Measurements from ENCODE around the gene PGS1.
"Not testable (repeated sequence)": the region's sequence is repeated elsewhere in the genome, so short reads cannot be mapped to it uniquely, and the experiment has no call there.

The PGS1 gene

DNA sequence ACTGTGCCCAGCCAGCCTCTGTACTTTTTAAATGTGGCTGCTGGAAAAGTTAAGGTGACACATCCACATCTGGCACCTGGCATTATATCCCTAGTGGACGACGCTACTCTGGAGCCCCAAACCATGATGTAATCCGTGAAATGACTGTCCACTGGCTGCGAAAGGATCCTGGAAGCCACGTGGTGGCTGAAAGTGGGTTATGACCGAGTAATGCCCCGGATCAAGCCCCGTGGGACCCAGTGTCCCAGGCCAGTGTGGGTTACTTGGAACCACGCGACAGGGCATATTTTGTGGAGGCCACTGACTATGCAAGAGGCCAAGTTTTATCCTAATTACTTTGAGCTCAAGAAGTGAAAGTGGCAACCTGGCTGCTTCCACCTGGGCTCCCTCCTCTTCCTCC lies 79.6 kb downstream of the PGS1 start:
- no peak for DNase-seq

DNA sequence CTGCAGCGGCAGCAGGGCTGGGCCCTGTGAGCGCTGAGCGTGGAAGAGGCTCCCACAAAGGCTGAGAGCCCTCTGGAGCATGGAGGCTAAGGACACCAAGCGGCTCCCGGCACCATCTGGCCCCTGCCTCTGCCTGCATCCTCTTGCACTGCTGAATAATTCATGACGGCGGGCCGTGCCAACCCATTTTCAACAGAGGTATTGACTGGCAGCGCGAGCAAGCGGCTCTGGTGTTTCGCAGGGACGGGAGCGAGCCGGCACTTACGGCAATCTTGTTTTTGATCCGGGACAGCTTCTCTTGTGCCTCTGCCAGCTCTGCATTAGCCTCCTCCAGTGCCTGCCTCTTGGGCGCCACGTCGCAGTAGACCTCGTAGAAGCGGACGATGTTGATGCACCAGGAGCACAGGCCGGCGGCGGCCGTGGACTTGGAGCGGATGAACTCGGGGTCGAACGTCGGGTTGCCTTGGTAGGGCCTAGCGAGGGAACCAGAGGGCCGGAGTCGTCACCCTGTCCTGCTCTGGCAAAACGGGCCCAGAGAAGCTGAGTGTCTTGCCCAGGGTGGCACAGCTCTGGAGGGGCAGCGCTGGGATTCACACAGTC lies 80.4 kb downstream of the PGS1 start:
- DNase-seq = no peak

DNA sequence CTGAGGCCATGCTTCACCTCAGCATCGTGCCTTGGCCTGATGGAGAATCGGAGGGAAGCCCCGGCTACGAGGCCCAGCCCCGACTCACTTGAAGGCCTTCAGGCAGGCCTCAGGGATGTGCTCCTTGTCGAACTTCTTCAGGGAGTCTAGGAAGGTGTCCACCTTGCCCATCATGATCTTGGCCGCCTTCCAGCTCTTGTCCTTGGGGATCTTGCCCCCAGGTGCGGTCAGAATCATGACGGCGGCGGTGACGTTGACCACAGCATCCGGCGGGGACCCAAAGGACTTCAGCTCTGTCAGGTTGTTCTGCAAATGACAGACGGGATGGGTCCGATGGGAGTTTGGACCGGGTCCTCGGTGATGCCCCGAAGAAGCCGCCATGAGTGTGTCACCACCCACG lies 81.2 kb downstream of the PGS1 start:
- DNase-seq = no peak

DNA sequence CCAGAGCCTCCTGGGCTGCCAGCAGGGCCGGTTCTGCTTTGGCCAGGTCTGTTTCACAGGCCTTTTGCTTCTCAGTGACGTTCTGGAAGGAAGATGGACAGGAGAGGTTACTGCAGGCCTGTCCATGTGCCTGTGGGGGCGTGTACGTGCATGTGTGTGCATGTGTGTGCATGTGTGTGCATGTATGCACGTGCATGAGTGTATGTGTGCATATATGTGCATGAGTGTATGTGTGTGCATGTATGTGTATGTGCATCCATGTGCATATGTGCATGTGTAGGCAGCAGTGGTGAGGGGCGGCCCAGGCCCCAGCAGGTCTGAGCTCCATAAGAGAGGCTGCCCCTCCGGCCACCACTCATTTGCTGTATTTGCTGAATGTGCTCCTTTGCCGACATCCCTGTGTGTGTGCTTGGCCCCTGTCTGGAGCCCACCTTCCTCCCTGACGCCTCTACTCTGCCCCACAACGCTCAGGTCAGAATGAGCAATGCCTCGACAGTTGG lies 81.8 kb downstream of the PGS1 start:
- DNase-seq = no peak

DNA sequence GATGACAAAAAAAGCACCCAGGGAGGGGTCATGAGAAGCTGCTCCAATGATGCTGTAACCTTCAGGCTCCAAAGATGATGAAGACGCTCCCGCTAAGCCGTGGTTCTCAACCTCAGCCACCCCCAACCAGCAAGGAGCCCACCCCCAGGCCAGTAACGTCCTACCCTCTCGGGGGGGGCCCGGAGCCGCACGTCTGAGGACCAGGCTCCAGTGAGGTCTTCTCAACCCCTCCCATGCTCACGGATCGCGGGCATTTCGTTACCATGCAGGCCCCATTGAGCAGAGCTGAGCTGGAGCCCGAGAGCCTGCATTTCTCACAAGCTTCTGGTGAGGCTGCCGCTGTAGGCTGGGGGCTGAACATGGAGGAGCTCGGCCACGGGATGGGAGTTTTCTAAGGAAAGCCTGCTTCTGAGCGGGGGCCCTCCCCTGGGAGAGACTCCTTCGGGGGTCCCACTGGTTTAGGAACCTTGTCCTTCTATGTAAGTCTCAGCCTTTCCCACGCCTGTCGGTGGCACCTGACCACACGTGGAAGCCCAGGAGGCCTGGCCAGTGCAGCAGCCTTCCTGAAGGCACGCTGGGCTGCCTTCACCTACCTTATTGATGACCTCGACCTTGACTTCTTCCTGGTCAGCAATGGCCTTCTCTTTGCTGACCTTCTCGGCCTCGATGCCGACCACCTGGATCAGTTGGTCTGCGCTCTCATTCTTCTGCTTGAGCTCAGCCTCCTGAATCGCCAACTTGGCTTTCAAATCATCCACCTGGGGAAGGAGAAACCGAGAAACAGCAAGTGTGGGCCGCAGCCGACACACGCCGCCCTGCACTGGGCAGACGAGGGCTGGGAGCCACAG lies 82.7 kb downstream of the PGS1 start:
- no peak for DNase-seq

DNA sequence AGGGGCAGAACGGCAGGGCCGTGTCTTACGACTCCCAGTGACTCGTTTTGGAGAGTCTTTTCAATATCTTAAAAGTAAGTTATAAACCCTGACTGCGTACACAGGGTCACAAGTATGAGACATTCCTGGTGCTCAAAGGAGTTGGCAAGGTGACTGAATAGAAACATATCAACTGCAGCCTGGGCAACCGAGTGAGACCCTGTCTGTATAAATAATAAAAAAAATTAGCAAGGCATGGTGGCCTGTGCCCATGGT lies 83.3 kb downstream of the PGS1 start:
- DNase-seq = no peak

DNA sequence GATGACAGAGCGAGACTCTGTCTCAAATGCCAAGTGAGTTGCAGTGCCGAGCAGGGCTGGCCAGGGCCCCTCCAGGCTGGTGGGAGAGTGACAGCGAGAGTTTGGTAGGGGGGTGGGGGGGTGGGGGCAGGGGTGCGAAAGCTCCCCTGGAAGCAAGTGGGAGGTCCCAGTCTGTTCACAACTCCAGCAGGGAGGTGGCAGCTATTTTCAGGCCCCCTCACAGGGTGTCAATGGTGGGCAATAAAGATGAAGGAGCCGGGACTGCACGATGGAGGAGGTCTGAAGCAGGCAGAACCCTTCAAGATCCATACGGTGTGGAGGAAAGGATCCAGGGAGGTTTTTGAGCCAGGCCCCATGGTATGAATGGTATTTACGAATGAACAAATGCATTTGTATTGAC lies 83.7 kb downstream of the PGS1 start:
- DNase-seq = no peak

DNA sequence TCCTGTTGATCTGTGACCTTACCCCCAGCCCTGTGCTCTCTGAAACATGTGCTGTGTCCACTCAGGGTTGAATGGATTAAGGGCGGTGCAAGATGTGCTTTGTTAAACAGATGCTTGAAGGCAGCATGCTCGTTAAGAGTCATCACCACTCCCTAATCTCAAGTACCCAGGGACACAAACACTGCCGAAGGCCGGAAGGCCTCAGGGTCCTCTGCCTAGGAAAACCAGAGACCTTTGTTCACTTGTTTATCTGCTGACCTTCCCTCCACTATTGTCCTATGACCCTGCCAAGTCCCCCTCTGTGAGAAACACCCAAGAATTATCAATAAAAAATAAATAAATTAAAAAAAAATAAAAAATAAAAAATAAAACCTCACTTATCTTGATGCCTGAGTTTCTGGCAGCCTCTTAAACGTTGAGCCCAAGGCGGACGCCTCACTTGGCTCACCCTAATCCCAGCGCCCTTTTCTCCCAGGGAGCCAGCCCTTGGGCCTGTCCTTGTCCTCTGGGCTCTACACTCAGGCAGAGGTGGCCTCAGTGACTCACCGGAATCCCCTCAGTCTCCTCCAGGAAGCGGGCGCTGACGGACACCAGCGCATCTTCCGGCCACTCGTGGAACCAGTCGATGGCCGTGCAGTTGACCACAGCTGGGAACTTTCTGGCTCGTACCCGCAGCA lies 87.8 kb downstream of the PGS1 start:
- not testable (repeated sequence) for DNase-seq

DNA sequence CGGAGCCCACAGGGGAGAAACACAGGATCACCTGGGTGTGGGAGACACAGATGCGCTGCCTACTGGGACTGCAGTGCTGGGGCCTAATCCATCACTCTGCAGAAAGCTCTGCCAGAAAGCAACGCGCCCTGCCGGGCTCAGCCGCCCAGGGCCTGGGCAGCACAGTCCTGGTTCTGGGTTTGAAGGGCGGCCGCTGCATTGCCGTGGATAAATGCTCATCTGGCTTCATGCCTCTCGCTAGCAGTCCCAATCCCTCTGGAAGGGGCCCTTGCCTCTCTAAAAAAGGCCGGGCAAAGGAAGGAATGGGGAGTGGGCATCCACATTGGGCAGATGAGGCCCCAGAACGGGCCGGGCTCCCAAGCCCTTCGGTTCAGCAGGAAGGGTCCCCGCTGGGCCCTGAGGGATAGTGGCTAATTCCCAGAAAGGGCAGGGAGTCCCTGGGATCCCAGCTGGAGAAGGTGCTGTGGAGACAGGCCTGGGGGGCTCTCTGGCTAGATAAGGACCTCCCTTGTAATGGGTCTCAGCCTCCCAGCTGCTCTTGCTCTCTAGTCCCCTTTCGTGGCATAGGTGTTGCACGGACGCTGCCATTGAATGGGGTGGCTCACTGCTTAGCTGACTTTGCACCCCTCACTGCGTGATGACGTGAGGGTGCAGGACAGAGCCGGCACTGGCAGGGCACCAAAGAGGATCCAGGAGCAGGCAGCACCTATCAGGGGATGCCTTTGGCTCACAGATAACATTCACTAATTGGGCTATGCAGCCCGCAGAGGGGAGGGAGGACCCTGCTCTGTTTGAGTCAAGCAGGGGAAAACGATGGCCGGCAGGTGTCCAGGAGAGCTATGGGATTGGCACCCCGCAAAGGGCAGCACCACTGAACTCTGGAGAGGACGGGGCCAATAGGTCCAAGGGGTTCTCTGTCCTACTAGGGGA lies 88.6 kb downstream of the PGS1 start:
- no peak for DNase-seq

DNA sequence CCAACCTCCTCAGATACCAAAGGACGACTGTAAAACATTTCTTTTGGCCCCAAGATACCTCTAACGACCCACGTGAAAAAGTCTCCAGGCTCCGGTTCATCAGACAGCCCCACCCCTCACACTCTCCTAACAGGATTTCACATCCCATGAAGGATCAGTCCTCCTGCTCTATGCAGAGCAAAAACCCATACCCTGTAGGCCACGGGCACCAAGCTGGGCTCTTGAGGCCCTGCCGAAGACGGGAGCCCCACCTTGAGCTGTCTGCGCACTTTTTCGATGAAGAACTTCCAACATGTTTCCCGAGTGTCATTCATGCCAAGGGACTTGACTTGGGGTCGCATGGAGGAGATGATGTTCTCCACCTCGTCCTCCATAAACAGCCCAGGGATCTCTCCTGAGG lies 89.9 kb downstream of the PGS1 start:
- no peak for DNase-seq

DNA sequence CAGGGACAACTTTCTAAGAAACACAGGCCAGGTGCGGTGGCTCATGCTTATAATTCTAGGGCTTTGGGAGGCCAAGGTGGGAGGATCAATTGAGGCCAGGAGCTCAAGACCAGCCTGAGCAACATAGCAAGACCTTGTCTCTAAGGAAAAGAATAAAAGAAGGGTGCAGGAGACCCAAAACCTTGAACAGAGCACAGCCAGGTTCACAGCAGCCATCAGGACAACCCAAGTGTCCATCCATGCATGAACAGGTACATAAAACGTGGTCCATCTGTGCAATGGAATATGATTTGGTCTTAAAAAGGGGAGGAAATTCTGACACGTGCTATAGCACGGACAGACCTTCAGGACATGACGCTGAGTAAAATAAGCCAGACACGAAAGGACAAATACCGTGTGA lies 91.0 kb downstream of the PGS1 start:
- no peak for DNase-seq

DNA sequence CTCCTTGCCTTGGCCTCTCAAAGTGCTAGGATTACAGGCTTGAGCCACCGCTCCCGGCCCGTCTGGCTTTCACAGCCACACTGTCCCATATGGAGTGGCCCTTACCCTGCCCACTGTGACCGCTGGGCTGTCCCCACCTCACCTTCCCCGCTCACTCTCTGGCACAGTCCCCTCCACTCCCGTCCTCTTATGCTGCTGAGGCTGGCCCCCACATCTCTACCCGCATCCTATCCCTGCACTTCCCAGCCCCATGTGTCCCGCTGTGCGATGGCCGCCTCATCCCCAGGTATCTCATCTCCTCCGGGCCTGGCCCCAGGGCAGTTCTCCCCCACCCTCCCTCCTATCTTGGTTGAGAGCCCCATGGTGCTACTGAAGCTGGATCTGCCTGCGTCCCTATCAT lies 93.2 kb downstream of the PGS1 start:
- DNase-seq = no peak

DNA sequence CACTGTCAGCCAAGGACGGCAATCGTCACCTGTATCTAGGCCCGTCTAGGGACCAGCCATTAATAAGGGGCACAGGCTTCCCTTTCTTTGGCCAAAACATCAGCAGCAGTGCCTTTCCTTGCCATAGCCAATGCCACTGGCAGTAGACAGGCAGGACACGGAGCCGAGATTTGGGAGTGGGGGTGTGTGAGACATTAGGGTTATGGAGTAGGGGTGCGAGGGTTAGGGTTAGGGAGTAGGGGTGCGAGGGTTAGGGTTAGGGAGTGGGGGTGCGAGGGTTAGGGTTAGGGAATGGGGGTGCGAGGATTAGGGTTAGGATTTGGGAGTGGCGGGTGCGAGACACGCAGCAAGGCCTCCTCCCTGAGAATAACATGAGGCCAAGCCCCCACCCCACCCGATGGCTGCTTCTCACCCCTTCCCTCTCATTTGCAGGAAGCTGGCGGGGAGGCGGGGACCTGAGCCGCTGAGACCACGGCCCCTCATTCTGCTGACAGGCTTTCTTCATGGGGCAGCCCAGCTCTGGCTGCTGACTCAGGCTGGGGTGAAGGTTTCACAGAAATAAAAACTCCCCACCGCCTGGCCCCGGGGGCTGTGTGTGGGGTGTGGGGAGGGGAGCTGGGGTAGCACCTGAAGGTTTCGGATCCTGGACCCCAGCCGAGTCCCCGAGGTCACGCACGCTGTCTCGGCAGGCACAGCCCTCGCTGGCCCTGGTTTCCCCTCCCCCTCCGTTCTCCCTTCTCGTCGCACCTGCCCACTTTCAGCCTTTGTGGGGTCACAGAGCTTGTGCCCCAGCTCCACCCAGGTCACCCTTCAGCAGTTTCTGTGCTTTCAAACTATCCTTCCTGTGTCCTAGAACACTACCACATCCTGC lies 93.8 kb downstream of the PGS1 start:
- DNase-seq = no peak

DNA sequence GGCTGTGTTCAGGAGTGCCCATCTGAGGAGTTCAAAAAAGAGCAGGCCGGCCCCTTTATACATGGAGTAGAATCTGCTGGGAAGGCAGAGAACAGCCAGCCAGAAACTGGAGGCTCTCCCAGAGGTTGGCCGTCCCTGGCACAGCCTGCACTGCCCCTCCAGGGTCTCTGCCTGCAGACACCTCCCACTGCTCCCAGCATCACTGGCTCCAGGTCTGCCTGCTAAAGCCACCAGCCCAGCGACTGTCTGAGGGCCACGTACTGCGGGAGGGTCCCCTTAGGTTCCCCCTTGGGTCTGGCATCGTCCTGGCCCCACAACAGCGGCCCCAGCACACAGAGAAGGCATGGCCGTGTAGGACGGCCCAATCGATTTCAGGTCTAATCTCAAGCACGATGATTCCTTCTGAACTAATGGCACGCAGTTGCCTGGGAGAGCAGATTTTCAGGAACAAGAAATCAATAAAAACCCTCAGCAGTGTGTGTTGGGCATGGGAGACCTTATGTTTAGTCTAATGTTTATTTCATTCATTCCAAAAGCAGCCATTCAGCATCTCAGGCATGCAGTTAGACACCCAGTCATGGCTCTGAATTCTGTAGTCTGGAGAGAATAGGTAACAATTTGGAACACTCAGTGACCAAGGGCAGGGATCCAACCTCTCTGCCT lies 95.6 kb downstream of the PGS1 start:
- no peak for DNase-seq
